Measurements from ENCODE around the gene UVRAG. TPM values are rescaled to one million over a fixed set of nuclear protein-coding genes. Genes with fewer than 3 reads are reported as not detected.

UVRAG gene
- total RNA-seq, 1 donor from 2014 or later: 34.0 TPM

DNA sequence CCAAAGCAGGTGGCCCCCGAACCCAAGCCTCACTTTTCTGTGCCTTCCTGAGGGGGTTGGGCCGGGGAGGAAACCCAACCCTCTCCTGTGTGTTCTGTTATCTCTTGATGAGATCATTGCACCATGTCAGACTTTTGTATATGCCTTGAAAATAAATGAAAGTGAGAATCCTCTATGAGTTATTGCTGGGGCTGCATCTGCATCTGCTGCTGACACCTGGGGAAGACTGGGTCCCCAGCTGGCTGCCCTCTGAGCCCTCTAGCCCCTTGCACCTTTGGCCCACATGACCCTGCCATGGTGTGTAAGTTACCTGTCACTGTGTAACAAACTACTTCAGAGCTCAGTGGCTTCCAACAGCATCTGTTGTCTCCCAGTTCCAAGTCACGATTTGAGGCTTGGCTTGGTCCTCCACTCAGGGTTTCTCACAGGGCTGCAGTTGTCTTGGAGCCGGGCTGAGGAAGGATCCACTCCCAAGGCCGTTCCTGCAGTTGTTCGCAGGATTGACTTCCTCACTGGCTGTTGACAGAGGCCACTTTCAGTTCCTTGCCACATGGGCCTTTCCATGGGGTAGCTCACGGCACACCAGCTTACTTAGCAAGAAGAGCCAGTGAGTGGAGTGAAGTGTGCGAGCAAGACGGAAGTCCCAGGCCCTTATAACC, 13.5 kb upstream of the UVRAG start:
- Histone ChIP-seq H3K4me1 (no peaks in the 10 kb centered on the region), H3F3A (ENCODE audit: low read depth) (no peaks in the 10 kb centered on the region), H2AFZ (replicated peaks) (no peak overlapping the region), H3K36me3 (no peaks in the 10 kb centered on the region), H3K79me2 (ENCODE audit: low read depth) (no peaks in the 10 kb centered on the region), H3K27ac (no peak overlapping the region), H3K4me2 (no peak overlapping the region), H4K20me1 (ENCODE audit: low read depth) (no peaks in the 10 kb centered on the region), H3K9ac (no peak overlapping the region), H3K9me3 (ENCODE audit: low read depth) (no peaks in the 10 kb centered on the region), H3K4me3 (no peak overlapping the region), H3K27me3 (no peaks in the 10 kb centered on the region)
- H3K4me3 Mint-ChIP-seq: no peak overlapping the region
- no peaks in the 10 kb centered on the region for H3K9me3 Mint-ChIP-seq
- TF ChIP-seq EZH2phosphoT487 (IDR thresholded peaks at IDR 0.05): no peak
- no peak for TF ChIP-seq EZH2 (IDR thresholded peaks at IDR 0.05)
- H3K27ac Mint-ChIP-seq: no peak overlapping the region
- no peak for DNase-seq (ENCODE audit: low spot score)
- H3K4me1 Mint-ChIP-seq: peaks cover 7% of the 10 kb centered on the region
- no peaks in the 10 kb centered on the region for H3K36me3 Mint-ChIP-seq
- H3K27me3 Mint-ChIP-seq (ENCODE audit: insufficient read depth, low read depth): peaks cover 9% of the 10 kb centered on the region

DNA sequence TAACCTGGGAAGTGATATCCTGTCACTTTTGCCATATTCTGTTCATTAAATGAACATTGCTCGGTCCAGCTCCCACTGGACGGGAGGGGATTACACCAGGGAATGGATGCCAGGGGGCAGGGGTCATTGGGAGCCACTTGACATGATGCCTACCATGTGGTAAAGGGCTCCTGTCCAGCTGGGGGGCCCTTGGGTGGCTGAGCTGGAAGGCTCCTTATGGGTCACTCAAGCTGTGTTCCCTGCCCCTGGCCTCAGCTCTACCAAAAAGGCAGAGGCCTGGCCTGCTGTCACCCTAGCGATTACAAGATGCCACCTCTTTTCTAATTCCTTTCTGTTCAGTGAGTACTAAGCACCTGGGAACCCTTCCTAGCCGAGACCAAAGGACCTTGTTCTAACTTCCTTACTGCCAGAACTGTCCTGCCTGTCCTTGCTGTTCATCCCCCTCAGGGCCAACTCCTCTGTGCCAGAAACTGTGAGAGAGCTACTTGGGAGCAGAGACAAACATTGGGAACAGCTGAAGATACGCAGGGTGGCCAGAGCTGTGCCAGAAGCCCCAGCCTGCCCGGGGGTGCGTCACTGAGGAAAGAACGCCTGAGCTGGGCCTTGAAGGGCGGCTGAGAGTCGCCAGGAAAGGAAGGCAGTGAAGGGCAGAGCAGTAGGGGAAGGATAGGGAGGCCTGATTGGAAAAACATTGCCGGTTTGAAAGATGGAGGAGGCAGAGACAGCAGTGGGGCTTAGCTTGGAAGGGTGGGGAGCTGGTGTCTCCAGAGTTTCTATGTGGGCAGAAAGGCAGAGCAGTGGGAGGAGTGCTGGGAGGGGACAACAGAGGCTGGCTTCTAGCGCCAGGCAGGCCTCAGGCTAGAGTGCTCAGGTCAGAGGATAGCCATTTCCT, 12.7 kb upstream of the UVRAG start:
- H2AFZ ChIP-seq (replicated peaks): no peak overlapping the region
- peak overlapping the region; percentile 21 for H3K27ac Mint-ChIP-seq

GRCh38 chr11:75802913-75803820, 11.8 kb upstream of the UVRAG start:
- H3K9me3 ChIP-seq (ENCODE audit: low read depth): no peaks in the 10 kb centered on the region
- Mint-ChIP-seq H3K27ac (no peak overlapping the region), H3K9me3 (no peaks in the 10 kb centered on the region), H3K27me3 (ENCODE audit: insufficient read depth, low read depth) (peaks cover 6% of the 10 kb centered on the region), H3K4me1 (no peaks in the 10 kb centered on the region), H3K4me3 (no peak overlapping the region), H3K36me3 (no peaks in the 10 kb centered on the region)
- no peaks in the 10 kb centered on the region for H3K27me3 ChIP-seq
- H3K4me2 ChIP-seq: no peak overlapping the region
- peak; percentile 76 for DNase-seq (ENCODE audit: low spot score)
- H3K9ac ChIP-seq: no peak overlapping the region
- H4K20me1 ChIP-seq (ENCODE audit: low read depth): no peaks in the 10 kb centered on the region
- peak overlapping the region; percentile 58 for H2AFZ ChIP-seq (replicated peaks)
- no peak for TF ChIP-seq EZH2 (IDR thresholded peaks at IDR 0.05)
- peak; percentile 91 for TF ChIP-seq CTCF (IDR thresholded peaks at IDR 0.05)
- H3K4me1 ChIP-seq: no peaks in the 10 kb centered on the region
- no peaks in the 10 kb centered on the region for H3K79me2 ChIP-seq (ENCODE audit: low read depth)
- H3F3A ChIP-seq (ENCODE audit: low read depth): no peaks in the 10 kb centered on the region
- H3K36me3 ChIP-seq: no peaks in the 10 kb centered on the region
- no peak overlapping the region for H3K27ac ChIP-seq
- no peak overlapping the region for H3K4me3 ChIP-seq

More for the DNA sequence above, 12.7 kb upstream of the UVRAG start:
- Mint-ChIP-seq H3K36me3 (no peaks in the 10 kb centered on the region), H3K27me3 (ENCODE audit: insufficient read depth, low read depth) (peaks cover 11% of the 10 kb centered on the region), H3K4me1 (peaks cover 2% of the 10 kb centered on the region), H3K4me3 (no peak overlapping the region), H3K9me3 (no peaks in the 10 kb centered on the region)
- no peaks in the 10 kb centered on the region for H3K79me2 ChIP-seq (ENCODE audit: low read depth)
- H3K9me3 ChIP-seq (ENCODE audit: low read depth): no peaks in the 10 kb centered on the region
- no peaks in the 10 kb centered on the region for H4K20me1 ChIP-seq (ENCODE audit: low read depth)
- H3K27ac ChIP-seq: no peak overlapping the region
- H3K4me3 ChIP-seq: no peak overlapping the region
- no peaks in the 10 kb centered on the region for H3F3A ChIP-seq (ENCODE audit: low read depth)
- H3K36me3 ChIP-seq: no peaks in the 10 kb centered on the region
- H3K4me2 ChIP-seq: no peak overlapping the region
- no peaks in the 10 kb centered on the region for H3K27me3 ChIP-seq
- H3K4me1 ChIP-seq: no peaks in the 10 kb centered on the region
- DNase-seq (ENCODE audit: low spot score): no peak
- no peak overlapping the region for H3K9ac ChIP-seq
- no peak for TF ChIP-seq EZH2phosphoT487 (IDR thresholded peaks at IDR 0.05)
- TF ChIP-seq EZH2 (IDR thresholded peaks at IDR 0.05): no peak
- no peak for TF ChIP-seq CTCF (IDR thresholded peaks at IDR 0.05)

Data from neural progenitor cell (in vitro differentiated cells).